HepG2 (cell line): ENCODE data around the gene WDR87. TPM values are rescaled to one million over a fixed set of nuclear protein-coding genes. Genes with fewer than 3 reads are reported as not detected.
A peak's percentile ranks its signal among the peaks of the same experiment; 100 is the strongest.

Source experiments
- DNMT1 ChIP-seq: sonication (generic); formaldehyde crosslinking; IDR thresholded peaks from 2 replicates; pipeline ENCODE4 v1.5.1; 2020; ENCODE audit warnings: mild to moderate bottlenecking, missing genetic modification reagents
- FOSL2 ChIP-seq: sonication (generic); formaldehyde crosslinking; IDR thresholded peaks from 2 replicates; pipeline ENCODE4 v1.4.0; 2020; ENCODE audit warnings: missing genetic modification reagents
- NKX3-1 ChIP-seq: sonication (generic); formaldehyde crosslinking; IDR thresholded peaks from 2 replicates; pipeline ENCODE4 v1.5.0; 2020; ENCODE audit warnings: missing genetic modification reagents
- PPARG ChIP-seq: conservative IDR thresholded peaks from 2 replicates; pipeline ENCODE4 v1.6.1; 2016; ENCODE audit warnings: missing biosample characterization, missing genetic modification reagents
- ZNF34 ChIP-seq: sonication (generic); formaldehyde crosslinking; IDR thresholded peaks from 2 replicates; pipeline ENCODE4 v1.4.0; 2020; ENCODE audit warnings: mild to moderate bottlenecking, missing genetic modification reagents, borderline replicate concordance
- ZNF572 ChIP-seq: sonication (generic); formaldehyde crosslinking; IDR thresholded peaks from 2 replicates; pipeline ENCODE4 v1.5.1; 2020; ENCODE audit warnings: mild to moderate bottlenecking, missing genetic modification reagents
- ZNF816 ChIP-seq: sonication (generic); formaldehyde crosslinking; IDR thresholded peaks from 2 replicates; pipeline ENCODE4 v1.8.0; 2022; ENCODE audit warnings: missing genetic modification reagents, mild to moderate bottlenecking, borderline replicate concordance
- polyA plus RNA-seq, 8 experiments: library from polyadenylated mRNA; depleted of rRNA in 3 of 8; stranded (reverse) in 7 of 8; unstranded in 1 of 8; fragments of >200 nt; fragmentation: Illumina TruSeq in 4 of 8; extraction: Trizol in 4 of 8; gene quantifications; 2 replicates each; pipeline versions ENCODE4 v1.2.1 to v1.2.3, GENCODE V29; 2011 to 2016; ENCODE audit warnings: low read depth in 4 of 8, missing spikeins in 1 of 8, mixed read lengths in 1 of 8; ENCODE audit not compliant: insufficient read depth in 1 of 8
- total RNA-seq, 5 experiments: library from RNA; depleted of rRNA; stranded (reverse); fragments of >200 nt; fragmentation: Illumina TruSeq; extraction: Trizol; gene quantifications; 2 replicates each; pipeline ENCODE4 v1.2.3, GENCODE V29; 2016; ENCODE audit warnings: low read depth in 1 of 5
- TF ChIP-seq, protein P1 (sequence below), 2 experiments: sonication (generic) in 1 of 2; formaldehyde crosslinking in 1 of 2; IDR thresholded peaks; 2 replicates each; pipeline versions ENCODE4 v1.4.0 to v1.6.1; 2018 to 2020; ENCODE audit warnings: missing genetic modification reagents in 2 of 2, borderline replicate concordance in 1 of 2, low read depth in 1 of 2, mild to moderate bottlenecking in 1 of 2, missing biosample characterization in 1 of 2
- TF ChIP-seq, protein P2 (sequence below): sonication (generic); formaldehyde crosslinking; IDR thresholded peaks from 2 replicates; pipeline ENCODE4 v1.5.1; 2020; ENCODE audit warnings: missing genetic modification reagents, mild to moderate bottlenecking, borderline replicate concordance
- TF ChIP-seq, protein P3 (sequence below): sonication (generic); formaldehyde crosslinking; IDR thresholded peaks from 2 replicates; pipeline ENCODE4 v1.4.0; 2020; ENCODE audit warnings: mild to moderate bottlenecking, missing genetic modification reagents
- TF ChIP-seq, protein P4 (sequence below): sonication (generic); formaldehyde crosslinking; IDR thresholded peaks from 2 replicates; pipeline ENCODE4 v1.4.0; 2020; ENCODE audit warnings: mild to moderate bottlenecking, missing genetic modification reagents
- TF ChIP-seq, protein P5 (sequence below): sonication (generic); formaldehyde crosslinking; IDR thresholded peaks from 2 replicates; pipeline ENCODE4 v1.5.0; 2020; ENCODE audit warnings: mild to moderate bottlenecking, missing genetic modification reagents

The WDR87 gene
- total and polyA plus RNA-seq, 2 of the 13 experiments (the other 11 are each of a cell fraction or from before 2014, with no cell fraction given), result not detected

DNA sequence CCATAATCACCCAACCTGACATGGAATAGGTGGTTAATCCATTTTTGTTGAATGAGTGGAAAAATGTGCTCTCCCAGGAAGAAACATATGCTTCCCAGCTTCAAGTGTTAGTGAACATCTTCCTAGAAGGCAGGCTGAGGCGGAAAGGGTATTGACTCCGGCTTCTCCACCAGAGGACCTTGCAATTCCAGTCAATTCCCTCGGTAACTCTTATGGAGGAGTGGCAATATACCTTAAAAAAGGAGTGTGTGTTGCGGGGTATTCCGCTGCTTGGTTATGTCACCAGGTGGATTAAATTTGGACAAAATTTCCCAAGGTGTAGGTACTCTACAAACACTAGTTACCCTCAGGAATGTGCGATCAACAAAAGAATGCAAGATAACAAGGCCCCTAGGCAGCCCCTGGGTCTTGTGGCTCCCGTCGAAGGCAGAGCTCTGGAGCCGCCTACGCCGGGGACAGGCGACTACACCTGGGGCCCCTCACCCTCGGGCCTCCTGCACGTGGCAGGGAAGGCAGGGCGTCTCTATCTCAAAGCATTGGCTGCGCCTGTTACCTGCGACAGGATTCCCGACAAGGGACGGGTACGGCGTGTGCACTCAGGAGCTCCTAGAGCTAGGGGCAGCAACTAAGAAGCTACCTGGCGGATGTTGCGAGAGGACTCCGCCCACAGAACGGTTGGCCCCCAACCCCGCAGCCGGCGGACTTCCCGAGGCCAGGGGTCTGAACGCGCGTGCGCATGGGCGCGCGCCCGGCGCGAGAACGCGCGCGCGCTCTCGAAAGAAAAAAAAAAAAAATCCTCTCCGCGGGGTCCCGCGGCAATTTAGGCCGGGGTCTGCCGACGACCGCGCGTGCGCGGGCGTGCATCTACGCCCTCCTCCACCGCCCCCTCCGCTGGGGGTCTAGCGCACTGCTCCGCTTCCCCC lies at the start of gene WDR87 (continued):
- TF ChIP-seq, protein P1, sequence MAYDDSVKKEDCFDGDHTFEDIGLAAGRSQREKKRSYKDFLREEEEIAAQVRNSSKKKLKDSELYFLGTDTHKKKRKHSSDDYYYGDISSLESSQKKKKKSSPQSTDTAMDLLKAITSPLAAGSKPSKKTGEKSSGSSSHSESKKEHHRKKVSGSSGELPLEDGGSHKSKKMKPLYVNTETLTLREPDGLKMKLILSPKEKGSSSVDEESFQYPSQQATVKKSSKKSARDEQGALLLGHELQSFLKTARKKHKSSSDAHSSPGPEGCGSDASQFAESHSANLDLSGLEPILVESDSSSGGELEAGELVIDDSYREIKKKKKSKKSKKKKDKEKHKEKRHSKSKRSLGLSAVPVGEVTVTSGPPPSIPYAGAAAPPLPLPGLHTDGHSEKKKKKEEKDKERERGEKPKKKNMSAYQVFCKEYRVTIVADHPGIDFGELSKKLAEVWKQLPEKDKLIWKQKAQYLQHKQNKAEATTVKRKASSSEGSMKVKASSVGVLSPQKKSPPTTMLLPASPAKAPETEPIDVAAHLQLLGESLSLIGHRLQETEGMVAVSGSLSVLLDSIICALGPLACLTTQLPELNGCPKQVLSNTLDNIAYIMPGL (CRISPR knock-in tag; IDR thresholded peaks at IDR 0.05; ENCODE audit: borderline replicate concordance in 1 of 2, low read depth in 1 of 2), result peak in 1 of 2 experiments; percentile 10; a peak in 2 of 4 replicates
- TF ChIP-seq, protein P2, sequence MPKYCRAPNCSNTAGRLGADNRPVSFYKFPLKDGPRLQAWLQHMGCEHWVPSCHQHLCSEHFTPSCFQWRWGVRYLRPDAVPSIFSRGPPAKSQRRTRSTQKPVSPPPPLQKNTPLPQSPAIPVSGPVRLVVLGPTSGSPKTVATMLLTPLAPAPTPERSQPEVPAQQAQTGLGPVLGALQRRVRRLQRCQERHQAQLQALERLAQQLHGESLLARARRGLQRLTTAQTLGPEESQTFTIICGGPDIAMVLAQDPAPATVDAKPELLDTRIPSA, result no peak
- TF ChIP-seq NKX3-1 (CRISPR knock-in tag) (peak; percentile 24), ZNF816 (CRISPR knock-in tag) (0 out of 2 replicates have a peak, but pooled peaks have one; percentile 16), FOSL2 (0 out of 2 replicates have a peak, but pooled peaks have one; percentile 6), PPARG (CRISPR knock-in tag) (no peak), ZNF572 (CRISPR knock-in tag) (no peak), ZNF34 (CRISPR knock-in tag) (no peak), DNMT1 (CRISPR knock-in tag) (no peak)
- TF ChIP-seq, protein P3, sequence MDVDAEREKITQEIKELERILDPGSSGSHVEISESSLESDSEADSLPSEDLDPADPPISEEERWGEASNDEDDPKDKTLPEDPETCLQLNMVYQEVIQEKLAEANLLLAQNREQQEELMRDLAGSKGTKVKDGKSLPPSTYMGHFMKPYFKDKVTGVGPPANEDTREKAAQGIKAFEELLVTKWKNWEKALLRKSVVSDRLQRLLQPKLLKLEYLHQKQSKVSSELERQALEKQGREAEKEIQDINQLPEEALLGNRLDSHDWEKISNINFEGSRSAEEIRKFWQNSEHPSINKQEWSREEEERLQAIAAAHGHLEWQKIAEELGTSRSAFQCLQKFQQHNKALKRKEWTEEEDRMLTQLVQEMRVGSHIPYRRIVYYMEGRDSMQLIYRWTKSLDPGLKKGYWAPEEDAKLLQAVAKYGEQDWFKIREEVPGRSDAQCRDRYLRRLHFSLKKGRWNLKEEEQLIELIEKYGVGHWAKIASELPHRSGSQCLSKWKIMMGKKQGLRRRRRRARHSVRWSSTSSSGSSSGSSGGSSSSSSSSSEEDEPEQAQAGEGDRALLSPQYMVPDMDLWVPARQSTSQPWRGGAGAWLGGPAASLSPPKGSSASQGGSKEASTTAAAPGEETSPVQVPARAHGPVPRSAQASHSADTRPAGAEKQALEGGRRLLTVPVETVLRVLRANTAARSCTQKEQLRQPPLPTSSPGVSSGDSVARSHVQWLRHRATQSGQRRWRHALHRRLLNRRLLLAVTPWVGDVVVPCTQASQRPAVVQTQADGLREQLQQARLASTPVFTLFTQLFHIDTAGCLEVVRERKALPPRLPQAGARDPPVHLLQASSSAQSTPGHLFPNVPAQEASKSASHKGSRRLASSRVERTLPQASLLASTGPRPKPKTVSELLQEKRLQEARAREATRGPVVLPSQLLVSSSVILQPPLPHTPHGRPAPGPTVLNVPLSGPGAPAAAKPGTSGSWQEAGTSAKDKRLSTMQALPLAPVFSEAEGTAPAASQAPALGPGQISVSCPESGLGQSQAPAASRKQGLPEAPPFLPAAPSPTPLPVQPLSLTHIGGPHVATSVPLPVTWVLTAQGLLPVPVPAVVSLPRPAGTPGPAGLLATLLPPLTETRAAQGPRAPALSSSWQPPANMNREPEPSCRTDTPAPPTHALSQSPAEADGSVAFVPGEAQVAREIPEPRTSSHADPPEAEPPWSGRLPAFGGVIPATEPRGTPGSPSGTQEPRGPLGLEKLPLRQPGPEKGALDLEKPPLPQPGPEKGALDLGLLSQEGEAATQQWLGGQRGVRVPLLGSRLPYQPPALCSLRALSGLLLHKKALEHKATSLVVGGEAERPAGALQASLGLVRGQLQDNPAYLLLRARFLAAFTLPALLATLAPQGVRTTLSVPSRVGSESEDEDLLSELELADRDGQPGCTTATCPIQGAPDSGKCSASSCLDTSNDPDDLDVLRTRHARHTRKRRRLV (CRISPR knock-in tag), result peak; percentile 67; the same call in 1 of the 2 replicates
- TF ChIP-seq, protein P4, sequence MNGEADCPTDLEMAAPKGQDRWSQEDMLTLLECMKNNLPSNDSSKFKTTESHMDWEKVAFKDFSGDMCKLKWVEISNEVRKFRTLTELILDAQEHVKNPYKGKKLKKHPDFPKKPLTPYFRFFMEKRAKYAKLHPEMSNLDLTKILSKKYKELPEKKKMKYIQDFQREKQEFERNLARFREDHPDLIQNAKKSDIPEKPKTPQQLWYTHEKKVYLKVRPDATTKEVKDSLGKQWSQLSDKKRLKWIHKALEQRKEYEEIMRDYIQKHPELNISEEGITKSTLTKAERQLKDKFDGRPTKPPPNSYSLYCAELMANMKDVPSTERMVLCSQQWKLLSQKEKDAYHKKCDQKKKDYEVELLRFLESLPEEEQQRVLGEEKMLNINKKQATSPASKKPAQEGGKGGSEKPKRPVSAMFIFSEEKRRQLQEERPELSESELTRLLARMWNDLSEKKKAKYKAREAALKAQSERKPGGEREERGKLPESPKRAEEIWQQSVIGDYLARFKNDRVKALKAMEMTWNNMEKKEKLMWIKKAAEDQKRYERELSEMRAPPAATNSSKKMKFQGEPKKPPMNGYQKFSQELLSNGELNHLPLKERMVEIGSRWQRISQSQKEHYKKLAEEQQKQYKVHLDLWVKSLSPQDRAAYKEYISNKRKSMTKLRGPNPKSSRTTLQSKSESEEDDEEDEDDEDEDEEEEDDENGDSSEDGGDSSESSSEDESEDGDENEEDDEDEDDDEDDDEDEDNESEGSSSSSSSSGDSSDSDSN (CRISPR knock-in tag), result peak; percentile 7; the same call in 1 of the 2 replicates
- TF ChIP-seq, protein P5, sequence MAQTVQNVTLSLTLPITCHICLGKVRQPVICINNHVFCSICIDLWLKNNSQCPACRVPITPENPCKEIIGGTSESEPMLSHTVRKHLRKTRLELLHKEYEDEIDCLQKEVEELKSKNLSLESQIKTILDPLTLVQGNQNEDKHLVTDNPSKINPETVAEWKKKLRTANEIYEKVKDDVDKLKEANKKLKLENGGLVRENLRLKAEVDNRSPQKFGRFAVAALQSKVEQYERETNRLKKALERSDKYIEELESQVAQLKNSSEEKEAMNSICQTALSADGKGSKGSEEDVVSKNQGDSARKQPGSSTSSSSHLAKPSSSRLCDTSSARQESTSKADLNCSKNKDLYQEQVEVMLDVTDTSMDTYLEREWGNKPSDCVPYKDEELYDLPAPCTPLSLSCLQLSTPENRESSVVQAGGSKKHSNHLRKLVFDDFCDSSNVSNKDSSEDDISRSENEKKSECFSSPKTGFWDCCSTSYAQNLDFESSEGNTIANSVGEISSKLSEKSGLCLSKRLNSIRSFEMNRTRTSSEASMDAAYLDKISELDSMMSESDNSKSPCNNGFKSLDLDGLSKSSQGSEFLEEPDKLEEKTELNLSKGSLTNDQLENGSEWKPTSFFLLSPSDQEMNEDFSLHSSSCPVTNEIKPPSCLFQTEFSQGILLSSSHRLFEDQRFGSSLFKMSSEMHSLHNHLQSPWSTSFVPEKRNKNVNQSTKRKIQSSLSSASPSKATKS (CRISPR knock-in tag), result 0 out of 2 replicates have a peak, but pooled peaks have one; percentile 31
